ENCODE measurements around the gene RYR2.
A peak's percentile ranks its signal among the peaks of the same experiment; 100 is the strongest.

RYR2 gene

DNA sequence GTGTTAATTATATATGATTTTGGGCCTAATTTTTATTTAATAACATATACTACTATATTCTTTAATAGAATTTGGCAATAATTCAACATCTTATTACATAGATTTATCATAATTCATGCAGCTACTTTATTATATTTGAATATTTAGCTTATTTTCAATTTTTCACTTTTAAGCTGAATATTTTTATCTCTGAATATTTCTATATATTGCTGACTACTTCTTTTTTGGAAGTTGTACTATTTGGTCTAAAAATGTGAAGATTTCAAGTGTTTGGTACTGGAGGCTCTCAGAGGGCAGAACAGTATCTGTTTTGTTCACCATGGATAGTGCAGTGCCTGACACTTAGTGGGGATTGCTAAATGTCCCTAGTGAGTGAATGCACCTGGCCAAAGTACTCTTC is 389.5 kb downstream of the RYR2 start:
- in situ Hi-C loops (cut with HindIII; ENCODE audit: low pct_ligation_motif_present, low pct_unique_long_range_greater_than_20kb, low sequenced_read_pairs): no loop called here
- no peak for DNase-seq

DNA sequence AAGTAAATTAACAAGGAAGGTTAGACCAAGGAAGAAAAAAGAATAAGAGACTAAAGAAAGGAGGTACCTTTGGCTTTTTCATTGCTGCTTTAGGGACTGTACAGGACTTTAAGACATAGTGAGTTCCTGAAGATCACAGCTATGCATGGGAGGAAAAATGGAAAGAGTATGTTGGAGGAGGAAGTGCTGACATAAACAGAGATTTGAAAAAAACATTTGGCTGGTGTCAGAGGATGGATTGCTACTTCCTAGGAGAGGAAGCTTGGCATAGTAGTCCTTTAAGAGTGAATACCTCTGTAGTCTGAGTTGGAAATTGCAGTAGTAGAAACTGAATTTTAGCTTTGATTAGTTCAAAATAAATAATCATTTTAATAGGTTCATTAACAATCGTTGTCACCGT is 398.4 kb downstream of the RYR2 start:
- no peak for DNase-seq
- in situ Hi-C loops (cut with HindIII; ENCODE audit: low pct_ligation_motif_present, low pct_unique_long_range_greater_than_20kb, low sequenced_read_pairs): no loop called here

DNA sequence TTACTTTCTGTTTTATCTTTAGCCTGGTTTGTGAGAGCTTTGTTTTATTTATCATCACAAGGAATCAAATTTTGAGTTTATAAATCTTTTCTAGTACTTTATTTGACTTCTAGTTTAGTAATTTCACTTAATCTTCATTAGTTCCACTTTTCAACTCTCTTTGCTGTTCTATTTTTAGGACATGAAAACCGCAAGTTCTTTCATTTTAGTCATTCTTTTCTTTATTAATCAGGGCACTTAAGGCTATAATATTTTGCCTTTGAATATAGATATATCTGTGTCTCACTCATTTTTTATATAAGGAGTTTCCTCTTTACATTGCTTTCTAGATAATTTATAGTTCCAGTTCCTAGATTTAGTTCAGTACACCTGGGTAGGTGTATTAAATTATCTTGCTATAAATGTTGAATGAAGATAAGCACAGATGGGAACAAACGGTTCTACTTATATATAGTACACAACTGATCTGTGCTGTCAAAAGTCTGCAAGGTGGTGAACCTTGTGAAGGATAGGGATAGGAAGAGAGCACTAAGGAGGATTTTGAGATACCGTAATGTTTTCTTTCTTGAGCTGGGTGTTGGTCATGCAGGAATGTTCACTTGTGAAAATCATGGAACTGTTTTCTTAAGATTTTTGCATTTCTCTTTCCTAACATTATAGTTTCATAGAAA is 402.3 kb downstream of the RYR2 start:
- in situ Hi-C loops (cut with HindIII; ENCODE audit: low pct_ligation_motif_present, low pct_unique_long_range_greater_than_20kb, low sequenced_read_pairs): no loop called here

GRCh38 chr1:237448042-237448441 is 406.1 kb downstream of the RYR2 start:
- in situ Hi-C loops (cut with HindIII; ENCODE audit: low pct_ligation_motif_present, low pct_unique_long_range_greater_than_20kb, low sequenced_read_pairs): no loop called here
- no peak for DNase-seq

More for the DNA sequence above, 402.3 kb downstream of the RYR2 start:
- no peak for DNase-seq

DNA sequence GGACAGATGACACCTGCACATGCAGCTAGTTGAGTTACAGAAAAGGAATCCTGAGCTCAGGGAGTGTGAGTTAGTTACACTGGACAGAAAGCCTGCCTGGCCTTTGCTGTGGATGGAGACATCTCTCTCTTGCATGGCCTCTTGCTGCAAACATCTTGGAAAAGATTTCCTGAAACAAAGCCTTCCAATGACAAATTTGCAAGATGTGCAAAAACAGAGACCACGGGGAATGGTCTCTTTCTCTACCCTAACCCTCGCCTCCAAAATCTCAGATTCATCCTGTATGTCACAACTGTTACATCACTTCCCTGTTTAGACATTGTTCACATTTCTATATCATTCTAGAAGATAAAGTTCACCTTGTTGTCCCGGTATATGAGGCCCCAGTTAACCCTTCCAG is 415.6 kb downstream of the RYR2 start:
- no peak for DNase-seq
- in situ Hi-C loops (cut with HindIII; ENCODE audit: low pct_ligation_motif_present, low pct_unique_long_range_greater_than_20kb, low sequenced_read_pairs): no loop called here

DNA sequence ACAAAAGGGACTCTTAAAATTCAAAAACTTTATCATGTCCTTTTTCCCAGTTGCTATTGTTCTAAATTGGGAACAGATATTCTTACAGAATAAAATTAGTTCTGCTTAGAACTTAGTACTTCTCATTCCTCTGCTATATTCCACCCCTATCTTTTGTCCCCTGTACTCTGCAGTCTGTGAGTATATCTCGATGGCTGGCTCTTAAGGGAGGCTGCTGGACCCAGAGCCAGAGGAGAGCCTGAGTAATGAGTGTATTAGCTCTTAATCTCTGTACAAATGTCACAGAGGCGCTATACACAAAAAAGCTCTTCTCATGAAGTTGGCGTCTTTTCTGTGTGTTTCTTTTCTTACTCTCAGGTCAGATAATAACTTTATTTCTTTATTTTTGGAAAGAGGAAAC is 425.3 kb downstream of the RYR2 start:
- in situ Hi-C loops (cut with HindIII; ENCODE audit: low pct_ligation_motif_present, low pct_unique_long_range_greater_than_20kb, low sequenced_read_pairs): no loop called here
- no peak for DNase-seq

DNA sequence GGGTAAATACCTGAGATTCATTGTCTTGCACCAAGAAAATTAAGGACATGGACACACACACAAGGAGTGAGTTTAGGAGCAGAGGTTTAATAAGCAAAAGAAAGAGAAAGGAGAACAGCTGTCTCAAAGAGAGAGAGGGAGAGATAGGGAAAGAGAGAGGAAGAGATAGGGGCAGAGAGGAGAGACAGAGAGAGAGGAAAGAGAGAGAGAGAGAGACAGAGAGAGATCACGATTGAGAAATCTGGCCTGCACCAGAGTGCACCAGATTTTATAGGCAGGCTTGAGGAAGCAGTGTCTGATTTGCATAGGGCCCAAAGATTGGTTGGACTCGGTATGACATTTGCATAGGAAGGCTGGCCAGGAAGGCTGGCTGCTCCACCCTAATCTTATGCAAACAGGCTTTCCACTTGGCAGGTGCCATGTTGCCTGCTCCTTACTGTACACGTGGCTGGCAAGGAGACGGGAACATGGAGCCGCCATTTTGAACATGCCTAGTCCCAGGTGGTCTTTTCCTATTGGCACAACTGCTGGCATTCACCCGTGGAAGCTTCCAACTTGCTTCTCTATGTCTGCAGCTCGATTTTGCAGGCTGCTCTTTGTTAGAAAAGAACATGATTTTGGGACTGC is 428.8 kb downstream of the RYR2 start:
- in situ Hi-C loops (cut with HindIII; ENCODE audit: low pct_ligation_motif_present, low pct_unique_long_range_greater_than_20kb, low sequenced_read_pairs): no loop called here
- peak; percentile 44 for DNase-seq

DNA sequence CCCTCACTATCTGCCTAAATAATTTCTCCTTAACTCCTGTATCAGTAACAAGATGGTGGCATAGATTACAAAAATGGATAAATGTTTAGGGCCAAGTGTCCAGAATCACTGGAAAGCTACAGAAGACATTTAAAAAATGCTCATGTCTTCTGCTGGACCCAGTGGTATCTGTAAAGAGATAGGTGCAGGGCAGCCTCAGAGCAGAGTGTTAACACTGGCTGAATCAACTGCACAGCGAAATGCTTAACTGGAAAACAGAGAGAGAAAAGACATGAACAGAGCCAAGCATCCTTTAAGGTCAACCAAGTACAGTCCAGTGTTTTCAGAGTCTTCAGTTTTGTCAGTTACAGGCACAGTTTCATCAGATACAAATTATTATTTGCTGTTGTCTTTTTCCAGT is 429.4 kb downstream of the RYR2 start:
- DNase-seq: no peak
- in situ Hi-C loops (cut with HindIII; ENCODE audit: low pct_ligation_motif_present, low pct_unique_long_range_greater_than_20kb, low sequenced_read_pairs): no loop called here

- in situ Hi-C loops (cut with HindIII; ENCODE audit: low pct_ligation_motif_present, low pct_unique_long_range_greater_than_20kb, low sequenced_read_pairs): no loop called here
- no peak for DNase-seq
Observed at GRCh38 chr1:237471956-237472355, 430.0 kb downstream of the RYR2 start.

GRCh38 chr1:237473854-237474253 is 431.9 kb downstream of the RYR2 start:
- no peak for DNase-seq
- in situ Hi-C loops (cut with HindIII; ENCODE audit: low pct_ligation_motif_present, low pct_unique_long_range_greater_than_20kb, low sequenced_read_pairs): no loop called here

DNA sequence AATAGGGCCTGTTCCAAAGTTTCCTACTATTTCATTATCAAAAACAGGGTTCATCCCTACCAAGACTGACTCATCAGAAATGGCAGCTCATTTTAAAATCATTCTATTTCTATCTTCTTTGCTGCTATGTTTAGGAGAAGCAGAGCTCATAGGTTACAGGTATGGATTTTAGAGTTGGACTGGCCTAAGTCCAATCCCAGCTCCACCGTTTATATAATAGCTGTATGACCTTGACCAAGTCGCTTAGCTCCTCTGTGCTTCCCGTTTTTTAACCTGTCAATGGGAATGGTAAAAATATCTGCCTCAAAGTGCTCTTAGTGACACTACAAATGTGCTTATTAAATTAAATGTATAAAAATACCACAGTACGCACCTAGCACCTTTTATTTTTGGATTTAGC is 436.1 kb downstream of the RYR2 start:
- in situ Hi-C loops (cut with HindIII; ENCODE audit: low pct_ligation_motif_present, low pct_unique_long_range_greater_than_20kb, low sequenced_read_pairs): no loop called here
- no peak for DNase-seq

GRCh38 chr1:237478842-237479241 is 436.9 kb downstream of the RYR2 start:
- in situ Hi-C loops (cut with HindIII; ENCODE audit: low pct_ligation_motif_present, low pct_unique_long_range_greater_than_20kb, low sequenced_read_pairs): no loop called here
- no peak for DNase-seq

GRCh38 chr1:237482777-237483176 is 440.8 kb downstream of the RYR2 start:
- DNase-seq: no peak
- in situ Hi-C loops (cut with HindIII; ENCODE audit: low pct_ligation_motif_present, low pct_unique_long_range_greater_than_20kb, low sequenced_read_pairs): no loop called here

- DNase-seq: no peak
- in situ Hi-C loops (cut with HindIII; ENCODE audit: low pct_ligation_motif_present, low pct_unique_long_range_greater_than_20kb, low sequenced_read_pairs): no loop called here
Observed at GRCh38 chr1:237492359-237492758, 450.4 kb downstream of the RYR2 start.

DNA sequence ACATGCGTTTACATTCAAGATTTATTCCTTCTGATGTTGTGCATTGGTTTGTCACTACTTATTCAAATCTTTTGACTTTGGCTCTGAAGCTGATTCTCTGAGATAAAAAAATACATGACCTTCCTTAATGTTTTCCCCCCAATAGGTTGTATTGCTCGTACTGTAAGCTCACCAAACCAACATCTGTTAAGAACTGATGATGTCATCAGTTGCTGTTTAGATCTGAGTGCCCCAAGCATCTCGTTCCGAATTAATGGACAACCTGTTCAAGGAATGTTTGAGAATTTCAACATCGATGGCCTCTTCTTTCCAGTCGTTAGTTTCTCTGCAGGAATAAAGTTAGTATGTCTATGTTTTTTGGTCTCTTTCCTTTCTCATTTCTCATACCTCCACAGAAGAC is 458.6 kb downstream of the RYR2 start:
- no peak for DNase-seq
- in situ Hi-C loops (cut with HindIII; ENCODE audit: low pct_ligation_motif_present, low pct_unique_long_range_greater_than_20kb, low sequenced_read_pairs): no loop called here

DNA sequence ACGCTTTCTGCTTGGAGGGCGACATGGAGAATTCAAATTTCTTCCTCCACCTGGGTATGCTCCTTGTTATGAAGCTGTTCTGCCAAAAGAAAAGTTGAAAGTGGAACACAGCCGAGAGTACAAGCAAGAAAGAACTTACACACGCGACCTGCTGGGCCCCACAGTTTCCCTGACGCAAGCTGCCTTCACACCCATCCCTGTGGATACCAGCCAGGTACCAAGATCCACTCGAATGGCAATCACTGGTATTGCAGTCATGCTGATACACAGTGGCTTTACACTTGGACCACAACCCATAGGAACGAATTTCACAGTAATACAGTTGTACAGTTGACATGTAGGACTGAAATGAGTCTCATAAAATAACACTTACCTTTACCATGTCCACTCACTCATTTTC is 461.3 kb downstream of the RYR2 start:
- DNase-seq: no peak
- in situ Hi-C loops (cut with HindIII; ENCODE audit: low pct_ligation_motif_present, low pct_unique_long_range_greater_than_20kb, low sequenced_read_pairs): no loop called here

GRCh38 chr1:237507005-237507404 is 465.0 kb downstream of the RYR2 start:
- in situ Hi-C loops (cut with HindIII; ENCODE audit: low pct_ligation_motif_present, low pct_unique_long_range_greater_than_20kb, low sequenced_read_pairs): no loop called here
- no peak for DNase-seq

DNA sequence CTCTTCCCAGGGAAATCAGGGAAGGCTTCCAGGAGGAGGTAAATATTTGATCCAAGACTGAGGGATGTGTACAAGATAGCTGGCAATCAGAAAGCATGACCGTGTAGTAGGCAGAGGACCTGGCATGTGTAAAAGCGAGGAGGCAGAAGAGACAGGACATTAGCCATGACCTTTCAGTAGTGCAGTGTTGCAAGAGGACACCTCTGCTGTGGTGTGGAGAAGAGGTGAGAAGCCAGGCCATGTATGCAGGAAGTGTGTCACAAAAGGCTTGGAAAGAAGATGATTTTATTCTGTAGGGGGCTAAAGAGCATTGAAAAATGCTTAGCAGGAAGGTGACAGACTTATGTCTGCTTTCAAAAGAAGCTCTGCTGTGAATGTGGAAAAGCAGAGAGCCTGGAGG is 467.8 kb downstream of the RYR2 start:
- DNase-seq: no peak
- in situ Hi-C loops (cut with HindIII; ENCODE audit: low pct_ligation_motif_present, low pct_unique_long_range_greater_than_20kb, low sequenced_read_pairs): no loop called here

GRCh38 chr1:237525102-237525501 is 483.1 kb downstream of the RYR2 start:
- no peak for DNase-seq
- in situ Hi-C loops (cut with HindIII; ENCODE audit: low pct_ligation_motif_present, low pct_unique_long_range_greater_than_20kb, low sequenced_read_pairs): no loop called here

GRCh38 chr1:237527761-237528160 is 485.8 kb downstream of the RYR2 start:
- in situ Hi-C loops (cut with HindIII; ENCODE audit: low pct_ligation_motif_present, low pct_unique_long_range_greater_than_20kb, low sequenced_read_pairs): no loop called here
- DNase-seq: no peak

- DNase-seq: no peak
- in situ Hi-C loops (cut with HindIII; ENCODE audit: low pct_ligation_motif_present, low pct_unique_long_range_greater_than_20kb, low sequenced_read_pairs): no loop called here
Observed at GRCh38 chr1:237528545-237528944, 486.6 kb downstream of the RYR2 start.
